AG04449 (cell line): Measurements from ENCODE around the gene NIN.
"Not testable (repeated sequence)": the region's sequence is repeated elsewhere in the genome, so short reads cannot be mapped to it uniquely, and the experiment has no call there.

Source experiments
- CTCF ChIA-PET: fragments of 350-600 bp; formaldehyde crosslinking; extraction: SDS; loops from one replicate; lab custom pipeline; 2021; ENCODE audit warnings: antibody characterized with exemption; lab: Yijun Ruan, JAX
- POLR2A ChIA-PET: fragments of 400-600, 350-600 bp; formaldehyde crosslinking; extraction: SDS; loops from one replicate; lab custom pipeline; 2020; ENCODE audit warnings: antibody characterized with exemption, inconsistent platforms; lab: Yijun Ruan, JAX
- DNase-seq: peaks from one replicate; pipeline ENCODE4 v3.0.0-alpha.2; 2010; ENCODE audit warnings: low read depth, low spot score
- H3K4me3 ChIP-seq: 2 replicates; pipeline ENCODE4 v1.5.1; 2011; ENCODE audit warnings: low read depth, mild to moderate bottlenecking, control low read depth, low read length
- CTCF ChIP-seq: IDR thresholded peaks from one replicate; pipeline ENCODE4 v1.5.1; 2011; ENCODE audit warnings: mild to moderate bottlenecking, moderate library complexity, low read length, control low read depth, inconsistent platforms; ENCODE audit not compliant: insufficient read depth; ENCODE audit errors: missing control alignments

NIN gene

GRCh38 chr14:50705026-50705593, 125.9 kb downstream of the NIN start:
- DNase-seq, result no peak
- ChIA-PET CTCF (interaction anchor here (1.3 to 2.4 kb wide), 3 partner anchors 9 to 26 kb away, joined by 3 to 17 read pairs (median 3); no protein-coding TSS in a partner anchor), POLR2A (no interaction called here)
- H3K4me3 ChIP-seq, result no peak overlapping the region
- TF ChIP-seq CTCF, result no peak

GRCh38 chr14:50704454-50705010, 126.4 kb downstream of the NIN start:
- no peak for DNase-seq
- TF ChIP-seq CTCF, result no peak
- ChIA-PET POLR2A (no interaction called here), CTCF (interaction anchor here (1.3 to 2.4 kb wide), 2 partner anchors 10 to 25 kb away, joined by 3 to 17 read pairs; no protein-coding TSS in a partner anchor)
- H3K4me3 ChIP-seq, result no peak overlapping the region

GRCh38 chr14:50697659-50698290, 133.2 kb downstream of the NIN start:
- CTCF ChIA-PET, result interaction anchor here (2.1 kb wide), 1 partner anchor 16 kb away, joined by 15 read pairs; no protein-coding TSS in a partner anchor
- DNase-seq, result no peak
- POLR2A ChIA-PET, result interaction anchor here (0.9 to 1.4 kb wide), 2 partner anchors 30 to 65 kb away, joined by 3 read pairs; partner anchors contain the start of gene SAV1
- no peak for TF ChIP-seq CTCF
- H3K4me3 ChIP-seq, result no peak overlapping the region

- CTCF ChIA-PET, result interaction anchor here (1.2 to 2.3 kb wide), 2 partner anchors 20 to 94 kb away, joined by 3 to 7 read pairs; no protein-coding TSS in a partner anchor
- H3K4me3 ChIP-seq, POLR2A ChIA-PET, DNase-seq: not testable (repeated sequence)
Observed at GRCh38 chr14:50694260-50694659, 136.7 kb downstream of the NIN start.

- no peak for TF ChIP-seq CTCF
- POLR2A ChIA-PET, result no interaction called here
- CTCF ChIA-PET, result interaction anchor here (1.6 to 2.7 kb wide), 2 partner anchors 17 to 26 kb away, joined by 3 to 11 read pairs; no protein-coding TSS in a partner anchor
- no peak for DNase-seq
- no peak overlapping the region for H3K4me3 ChIP-seq
Observed at GRCh38 chr14:50688875-50689274, 142.1 kb downstream of the NIN start.

GRCh38 chr14:50679674-50680073, 151.3 kb downstream of the NIN start:
- TF ChIP-seq CTCF, result no peak
- POLR2A ChIA-PET, result no interaction called here
- CTCF ChIA-PET, result interaction anchor here (1.1 kb wide), 1 partner anchor 25 kb away, joined by 3 read pairs; no protein-coding TSS in a partner anchor
- no peak for DNase-seq
- H3K4me3 ChIP-seq, result no peak overlapping the region
